HEK293 (cell line): Measurements from ENCODE around the gene SRRM4.

Experiments used
- CTCF ChIA-PET: fragments of 350-600 bp; formaldehyde crosslinking; extraction: SDS; loops from one replicate; lab custom pipeline; 2021; ENCODE audit warnings: antibody characterized with exemption; lab: Yijun Ruan, JAX
- POLR2A ChIA-PET: fragments of 300-600 bp; formaldehyde crosslinking; extraction: SDS; loops from one replicate; lab custom pipeline; 2020; ENCODE audit warnings: antibody characterized with exemption, inconsistent platforms; lab: Yijun Ruan, JAX
- H3K27ac ChIP-seq: fragments of 200-500 bp; sonication (Bioruptor generic); 2 replicates; pipeline ENCODE4 v1.5.1; 2014; ENCODE audit warnings: low read depth, low read length, control low read depth, inconsistent platforms; ENCODE audit errors: extremely low read depth
- H3K36me3 ChIP-seq, 2 experiments: fragments of 200-500 bp in 1 of 2; sonication (Bioruptor generic) in 1 of 2; 1 replicate in 1 of 2; 2 replicates in 1 of 2; pipeline ENCODE4 v1.5.1; 2014 to 2017; ENCODE audit warnings: inconsistent platforms in 2 of 2, low read length in 2 of 2; ENCODE audit not compliant: control insufficient read depth in 2 of 2, insufficient read depth in 1 of 2
- H3K4me1 ChIP-seq: fragments of 200-500 bp; sonication (Bioruptor generic); 2 replicates; pipeline ENCODE4 v1.5.1; 2014; ENCODE audit warnings: mild to moderate bottlenecking, low read length, inconsistent platforms; ENCODE audit not compliant: control insufficient read depth, insufficient read depth
- H3K4me3 ChIP-seq: 2 replicates; pipeline ENCODE4 v1.5.1; 2011; ENCODE audit warnings: low read depth, mild to moderate bottlenecking, control low read depth, low read length, moderate library complexity
- H3K9me3 ChIP-seq: fragments of 200-500 bp; sonication (Bioruptor generic); 2 replicates; pipeline ENCODE4 v1.5.1; 2014; ENCODE audit warnings: low read depth, low read length, inconsistent platforms; ENCODE audit not compliant: control insufficient read depth, insufficient read depth
- INSM2 ChIP-seq: fragments of 450-650 bp; formaldehyde crosslinking; IDR thresholded peaks from 2 replicates; pipeline ENCODE4 v1.5.1; 2016; ENCODE audit warnings: missing biosample characterization, missing genetic modification characterization
- KLF10 ChIP-seq: fragments of 450-650 bp; IDR thresholded peaks from 2 replicates; pipeline ENCODE4 v1.5.1; 2018; ENCODE audit warnings: missing biosample characterization, mild to moderate bottlenecking, missing genetic modification characterization
- KLF16 ChIP-seq: fragments of 450-650 bp; formaldehyde crosslinking; IDR thresholded peaks from 2 replicates; pipeline ENCODE4 v1.5.1; 2017; ENCODE audit warnings: missing biosample characterization, missing genetic modification characterization
- KLF7 ChIP-seq: fragments of 450-650 bp; formaldehyde crosslinking; IDR thresholded peaks from 2 replicates; pipeline ENCODE4 v1.5.1; 2016; ENCODE audit warnings: missing biosample characterization, missing genetic modification characterization, borderline replicate concordance
- MZF1 ChIP-seq: fragments of 450-650 bp; formaldehyde crosslinking; IDR thresholded peaks from 2 replicates; pipeline ENCODE4 v1.5.1; 2017; ENCODE audit warnings: missing biosample characterization, missing genetic modification characterization, borderline replicate concordance
- OSR2 ChIP-seq: fragments of 450-650 bp; formaldehyde crosslinking; IDR thresholded peaks from 2 replicates; pipeline ENCODE4 v1.5.1; 2016; ENCODE audit warnings: missing biosample characterization, missing genetic modification characterization
- REST ChIP-seq: fragments of 450-650 bp; formaldehyde crosslinking; IDR thresholded peaks from 2 replicates; pipeline ENCODE4 v1.5.1; 2016; ENCODE audit warnings: missing biosample characterization, missing genetic modification characterization
- ZBTB20 ChIP-seq: fragments of 450-650 bp; formaldehyde crosslinking; IDR thresholded peaks from 2 replicates; pipeline ENCODE4 v1.5.1; 2016; ENCODE audit warnings: missing biosample characterization, missing genetic modification characterization
- ZFP3 ChIP-seq: fragments of 450-650 bp; formaldehyde crosslinking; IDR thresholded peaks from 2 replicates; pipeline ENCODE4 v1.5.1; 2016; ENCODE audit warnings: low read depth, missing biosample characterization, missing genetic modification characterization
- ZNF132 ChIP-seq: fragments of 450-650 bp; formaldehyde crosslinking; IDR thresholded peaks from 2 replicates; pipeline ENCODE4 v1.5.1; 2017; ENCODE audit warnings: missing biosample characterization, missing genetic modification characterization, borderline replicate concordance
- ZNF138 ChIP-seq: fragments of 450-650 bp; formaldehyde crosslinking; IDR thresholded peaks from 2 replicates; pipeline ENCODE4 v1.5.1; 2016; ENCODE audit warnings: missing biosample characterization, missing genetic modification characterization, borderline replicate concordance
- ZNF146 ChIP-seq: fragments of 450-650 bp; formaldehyde crosslinking; IDR thresholded peaks from 2 replicates; pipeline ENCODE4 v1.5.1; 2016; ENCODE audit warnings: missing biosample characterization, missing genetic modification characterization
- ZNF223 ChIP-seq: fragments of 450-650 bp; formaldehyde crosslinking; IDR thresholded peaks from 2 replicates; pipeline ENCODE4 v1.5.1; 2016; ENCODE audit warnings: missing biosample characterization, missing genetic modification characterization
- ZNF274 ChIP-seq, 2 experiments: fragments of 200-500 bp in 1 of 2; fragments of 450-650 bp in 1 of 2; sonication (Bioruptor generic) in 1 of 2; formaldehyde crosslinking in 1 of 2; IDR thresholded peaks; 2 replicates each; pipeline versions ENCODE4 v1.5.1 to v1.6.1; 2014 to 2016; ENCODE audit warnings: borderline replicate concordance in 1 of 2, inconsistent platforms in 1 of 2, low read length in 1 of 2, missing biosample characterization in 1 of 2, missing genetic modification characterization in 1 of 2
- ZNF324 ChIP-seq: fragments of 450-650 bp; formaldehyde crosslinking; IDR thresholded peaks from 2 replicates; pipeline ENCODE4 v1.5.1; 2016; ENCODE audit warnings: missing biosample characterization, missing genetic modification characterization
- ZNF335 ChIP-seq: fragments of 450-650 bp; formaldehyde crosslinking; conservative IDR thresholded peaks from 2 replicates; pipeline ENCODE4 v1.5.1; 2016; ENCODE audit warnings: missing biosample characterization, missing genetic modification characterization
- ZNF416 ChIP-seq: fragments of 450-650 bp; formaldehyde crosslinking; IDR thresholded peaks from 2 replicates; pipeline ENCODE4 v1.5.1; 2016; ENCODE audit warnings: missing biosample characterization, missing genetic modification characterization
- ZNF426 ChIP-seq: fragments of 450-650 bp; formaldehyde crosslinking; IDR thresholded peaks from 2 replicates; pipeline ENCODE4 v1.5.1; 2017; ENCODE audit warnings: missing biosample characterization, missing genetic modification characterization, mild to moderate bottlenecking, inconsistent platforms, moderate library complexity
- ZNF624 ChIP-seq: fragments of 450-650 bp; formaldehyde crosslinking; IDR thresholded peaks from 2 replicates; pipeline ENCODE4 v1.5.1; 2017; ENCODE audit warnings: missing biosample characterization, missing genetic modification characterization
- ZNF629 ChIP-seq: fragments of 450-650 bp; formaldehyde crosslinking; IDR thresholded peaks from 2 replicates; pipeline ENCODE4 v1.5.1; 2017; ENCODE audit warnings: missing biosample characterization, missing genetic modification characterization
- ZNF658 ChIP-seq: fragments of 450-650 bp; formaldehyde crosslinking; IDR thresholded peaks from 2 replicates; pipeline ENCODE4; 2016; ENCODE audit warnings: missing biosample characterization, missing genetic modification characterization
- ZNF664 ChIP-seq: fragments of 450-650 bp; formaldehyde crosslinking; IDR thresholded peaks from 2 replicates; pipeline ENCODE4 v1.5.1; 2016; ENCODE audit warnings: missing biosample characterization, missing genetic modification characterization
- ZNF692 ChIP-seq: fragments of 450-650 bp; formaldehyde crosslinking; IDR thresholded peaks from 2 replicates; pipeline ENCODE4 v1.5.1; 2016; ENCODE audit warnings: missing biosample characterization, missing genetic modification characterization
- ZNF704 ChIP-seq: fragments of 450-650 bp; formaldehyde crosslinking; IDR thresholded peaks from 2 replicates; pipeline ENCODE4 v1.5.1; 2016; ENCODE audit warnings: missing biosample characterization, missing genetic modification characterization
- ZNF76 ChIP-seq: fragments of 450-650 bp; formaldehyde crosslinking; IDR thresholded peaks from 2 replicates; pipeline ENCODE4; 2016; ENCODE audit warnings: low read depth, missing biosample characterization, missing genetic modification characterization, borderline replicate concordance
- ZSCAN18 ChIP-seq: fragments of 450-650 bp; formaldehyde crosslinking; IDR thresholded peaks from 2 replicates; pipeline ENCODE4 v1.5.1; 2016; ENCODE audit warnings: missing biosample characterization, missing genetic modification characterization

Gene SRRM4

GRCh38 chr12:119149270-119149669 lies 167.9 kb downstream of the SRRM4 start:
- Histone ChIP-seq H3K4me1 (no peaks in the 10 kb centered on the region), H3K27ac (no peak overlapping the region), H3K4me3 (no peak overlapping the region), H3K36me3 (no peaks in the 10 kb centered on the region), H3K9me3 (no peaks in the 10 kb centered on the region)
- CTCF ChIA-PET: no interaction called here
- no peak for TF ChIP-seq ZBTB20 (tag by site-specific recombination)
- no peak for TF ChIP-seq ZNF624 (tag by site-specific recombination)
- TF ChIP-seq ZNF704 (tag by site-specific recombination): no peak
- TF ChIP-seq ZNF324 (tag by site-specific recombination): no peak
- TF ChIP-seq ZNF426: no peak
- TF ChIP-seq OSR2: no peak
- TF ChIP-seq ZNF658 (tag by site-specific recombination): no peak
- no peak for TF ChIP-seq KLF16
- no peak for TF ChIP-seq ZNF335 (tag by site-specific recombination)
- TF ChIP-seq ZSCAN18 (tag by site-specific recombination): no peak
- no peak for TF ChIP-seq ZNF138 (tag by site-specific recombination)
- TF ChIP-seq ZNF223 (tag by site-specific recombination): no peak
- no peak for TF ChIP-seq ZNF132 (tag by site-specific recombination)
- no peak for TF ChIP-seq REST (tag by site-specific recombination)
- TF ChIP-seq INSM2 (tag by site-specific recombination): no peak
- no peak for TF ChIP-seq KLF10 (tag by site-specific recombination)
- TF ChIP-seq ZNF416 (tag by site-specific recombination): no peak
- POLR2A ChIA-PET: no interaction called here

- H3K4me3 ChIP-seq: no peak overlapping the region
- H3K9me3 ChIP-seq: no peaks in the 10 kb centered on the region
- H3K4me1 ChIP-seq: no peaks in the 10 kb centered on the region
- TF ChIP-seq ZNF664: no peak
- TF ChIP-seq ZFP3 (tag by site-specific recombination): no peak
- TF ChIP-seq ZNF76: no peak
- TF ChIP-seq ZNF692 (tag by site-specific recombination): no peak
- TF ChIP-seq ZNF658 (tag by site-specific recombination): no peak
- TF ChIP-seq ZNF146 (tag by site-specific recombination): no peak
- TF ChIP-seq KLF7 (tag by site-specific recombination): no peak
- no peak for TF ChIP-seq ZNF629
- no peak for TF ChIP-seq ZNF274 (IDR thresholded peaks at IDR 0.05; ENCODE audit: low read length)
- no peak for TF ChIP-seq ZNF274 (tag by site-specific recombination; IDR thresholded peaks at IDR 0.05; ENCODE audit: borderline replicate concordance)
- TF ChIP-seq MZF1: no peak
- TF ChIP-seq, all 188 proteins: peak for 0
- POLR2A ChIA-PET: no interaction called here
- Histone ChIP-seq H3K36me3 (no peaks in the 10 kb centered on the region), H3K27ac (no peak overlapping the region)
- CTCF ChIA-PET: interaction anchor here (0.7 kb wide), 1 partner anchor 748 kb away, joined by 5 read pairs; no protein-coding TSS in a partner anchor
Observed at GRCh38 chr12:119151445-119152026, 170.2 kb downstream of the SRRM4 start.
